Spleen (tissue), 7 donors: ENCODE data around the gene PARD3.

ENCODE experiments used
- CTCF ChIP-seq, 11 experiments: fragments of 200-600 bp in 7 of 11; fragments of 450-650 bp in 4 of 11; sonication (generic) in 4 of 11; IDR thresholded peaks in 8 of 11; conservative IDR thresholded peaks in 3 of 11; 1 replicate in 7 of 11; 2 replicates in 4 of 11; pipeline versions ENCODE4 v1.4.0 to v1.8.0; 2016 to 2021; ENCODE audit warnings: antibody characterized with exemption in 11 of 11, inconsistent platforms in 4 of 11, mild to moderate bottlenecking in 1 of 11
- POLR2A ChIP-seq, 3 donors: fragments of 450-650 bp; IDR thresholded peaks; one replicate each; pipeline ENCODE4 v1.5.1; 2017; ENCODE audit warnings: antibody characterized with exemption in 3 of 3, mild to moderate bottlenecking in 1 of 3
- donor health status: DM: no; HTN: no; CAD: no; lungs with moderate emphysema.
- donor health status: DM: no; HTN: no; CAD: no.
- donor health status: DM: no; HTN: no; CAD: no.

- TF ChIP-seq CTCF (IDR thresholded peaks at IDR 0.05 in 8 of 11, conservative IDR thresholded peaks at IDR 0.05 in 3 of 11) (no peak), POLR2A (IDR thresholded peaks at IDR 0.05) (no peak)
These were observed 469.7 kb downstream of the PARD3 start for GRCh38 chr10:34345383-34345782.
